Mammary epithelial cell (primary cell): ENCODE measurements around the gene KCNMA1.

ENCODE experiments used
- CTCF ChIP-seq, 2 donors: IDR thresholded peaks in 1 of 2; conservative IDR thresholded peaks in 1 of 2; 2 replicates each; pipeline ENCODE4 v1.5.1; 2011 to 2012; ENCODE audit warnings: inconsistent platforms in 2 of 2, low read length in 2 of 2, mild to moderate bottlenecking in 2 of 2, control low read depth in 1 of 2, low read depth in 1 of 2; ENCODE audit not compliant: insufficient read depth in 1 of 2; ENCODE audit errors: extremely low read depth in 1 of 2
- EZH2 ChIP-seq: IDR thresholded peaks from 2 replicates; pipeline ENCODE4 v1.6.1; 2012; ENCODE audit warnings: low read length, inconsistent platforms, borderline replicate concordance

DNA sequence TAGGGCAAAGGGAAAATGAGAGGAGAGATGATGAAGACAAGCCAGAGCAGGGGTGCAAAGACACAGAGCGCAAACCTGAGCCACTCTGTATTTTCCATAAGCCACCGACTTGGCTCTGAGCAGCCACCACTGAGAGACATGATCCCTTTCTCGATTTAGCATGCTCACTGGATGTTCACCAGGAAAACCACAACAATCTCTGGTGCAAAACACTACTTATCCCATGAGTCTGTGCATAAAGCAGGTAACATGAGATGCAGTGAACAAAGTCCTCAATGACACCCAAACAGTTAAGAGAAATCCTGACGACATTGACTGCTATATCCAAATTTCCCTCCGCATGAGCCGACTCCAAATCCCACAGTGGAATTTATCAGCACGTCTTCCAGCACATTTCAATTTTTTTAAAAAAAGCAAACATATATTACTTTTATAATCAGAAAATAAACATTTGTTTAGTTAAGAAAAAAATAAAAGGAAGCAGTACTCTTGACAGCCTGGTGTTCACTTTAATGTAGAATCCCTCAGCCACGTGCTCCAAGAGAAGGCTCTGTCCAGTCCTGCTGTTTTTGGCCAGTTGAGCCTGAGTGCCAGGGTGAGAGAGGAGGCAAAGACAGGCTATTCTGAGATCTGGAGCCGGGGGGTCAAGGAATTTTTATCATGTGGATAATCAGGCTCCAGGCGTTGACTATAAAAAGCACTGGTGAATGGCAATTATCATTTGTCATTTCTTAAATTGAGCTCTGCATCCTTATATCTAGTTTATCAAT lies 238.4 kb downstream of the KCNMA1 start:
- TF ChIP-seq CTCF (conservative IDR thresholded peaks at IDR 0.05 in 1 of 2, IDR thresholded peaks at IDR 0.05 in 1 of 2; ENCODE audit: extremely low read depth in 1 of 2, insufficient read depth in 1 of 2, low read depth in 1 of 2, low read length in 2 of 2) (no peak), EZH2 (no peak)
